Measurements from ENCODE around the gene REXO2. TPM values are rescaled to one million over a fixed set of nuclear protein-coding genes. Genes with fewer than 3 reads are reported as not detected.

Gene REXO2
- total RNA-seq, 2 donors from 2014 or later = 69.8 to 89.9 TPM

GRCh38 chr11:114447892-114448291 is 8.6 kb downstream of the REXO2 start:
- Mint-ChIP-seq H3K27ac (no peak overlapping the region), H3K9me3 (no peaks in the 10 kb centered on the region), H3K36me3 (ENCODE audit: low read depth) (peaks cover 65% of the 10 kb centered on the region), H3K27me3 (ENCODE audit: insufficient read depth) (no peaks in the 10 kb centered on the region), H3K4me1 (peaks cover 15% of the 10 kb centered on the region), H3K4me3 (no peak overlapping the region)
- Histone ChIP-seq H3K4me3 (ENCODE audit: low read length) (no peak overlapping the region), H3K27me3 (ENCODE audit: control insufficient read depth, insufficient read depth, low read length, poor library complexity, severe bottlenecking) (no peaks in the 10 kb centered on the region), H3K4me1 (ENCODE audit: control insufficient read depth, insufficient read depth, low read length) (peaks cover 6% of the 10 kb centered on the region), H3K9me3 (ENCODE audit: control insufficient read depth, low read length) (no peaks in the 10 kb centered on the region), H3K36me3 (ENCODE audit: control insufficient read depth, insufficient read depth, low read length) (peaks cover 56% of the 10 kb centered on the region), H3K27ac (ENCODE audit: low read depth, low read length) (no peak overlapping the region), H3K9ac (ENCODE audit: extremely low read depth, low read length, poor library complexity, severe bottlenecking) (no peak overlapping the region)
- DNase-seq = no peak
- 92% methylated on average over 2 to 3 of the region's 3 CpGs for WGBS, 2 experiments (ENCODE audit: insufficient coverage in 1 of 2, insufficient read length in 1 of 2)
- no peak for TF ChIP-seq CTCF (conservative IDR thresholded peaks at IDR 0.05)

GRCh38 chr11:114448749-114449482 is 9.6 kb downstream of the REXO2 start:
- Mint-ChIP-seq H3K36me3 (ENCODE audit: low read depth) (peaks cover 70% of the 10 kb centered on the region), H3K4me1 (peaks cover 7% of the 10 kb centered on the region)
- no peak for TF ChIP-seq CTCF (conservative IDR thresholded peaks at IDR 0.05)

GRCh38 chr11:114449845-114450244 is 10.6 kb downstream of the REXO2 start:
- Histone ChIP-seq H3K27ac (ENCODE audit: low read depth, low read length) (no peak overlapping the region), H3K9me3 (ENCODE audit: control insufficient read depth, low read length) (no peaks in the 10 kb centered on the region), H3K4me1 (ENCODE audit: control insufficient read depth, insufficient read depth, low read length) (no peaks in the 10 kb centered on the region), H3K9ac (ENCODE audit: extremely low read depth, low read length, poor library complexity, severe bottlenecking) (no peak overlapping the region), H3K27me3 (ENCODE audit: control insufficient read depth, insufficient read depth, low read length, poor library complexity, severe bottlenecking) (no peaks in the 10 kb centered on the region), H3K36me3 (ENCODE audit: control insufficient read depth, insufficient read depth, low read length) (peaks cover 57% of the 10 kb centered on the region), H3K4me3 (ENCODE audit: low read length) (no peak overlapping the region)
- Mint-ChIP-seq H3K4me1 (no peaks in the 10 kb centered on the region), H3K4me3 (no peak overlapping the region), H3K9me3 (no peaks in the 10 kb centered on the region), H3K27me3 (ENCODE audit: insufficient read depth) (no peaks in the 10 kb centered on the region), H3K27ac (no peak overlapping the region), H3K36me3 (ENCODE audit: low read depth) (peaks cover 65% of the 10 kb centered on the region)
- 90 to 95% methylated on average over 5 to 6 of the region's 6 CpGs for WGBS, 2 experiments (ENCODE audit: insufficient coverage in 1 of 2, insufficient read length in 1 of 2)
- DNase-seq = no peak
- TF ChIP-seq CTCF (conservative IDR thresholded peaks at IDR 0.05) = no peak

More at GRCh38 chr11:114448749-114449482, 9.6 kb downstream of the REXO2 start:
- Mint-ChIP-seq H3K27me3 (ENCODE audit: insufficient read depth) (no peaks in the 10 kb centered on the region), H3K27ac (no peak overlapping the region), H3K9me3 (no peaks in the 10 kb centered on the region), H3K4me3 (no peak overlapping the region)
- Histone ChIP-seq H3K36me3 (ENCODE audit: control insufficient read depth, insufficient read depth, low read length) (peaks cover 61% of the 10 kb centered on the region), H3K9me3 (ENCODE audit: control insufficient read depth, low read length) (no peaks in the 10 kb centered on the region), H3K4me1 (ENCODE audit: control insufficient read depth, insufficient read depth, low read length) (peaks cover 4% of the 10 kb centered on the region), H3K4me3 (ENCODE audit: low read length) (no peak overlapping the region), H3K27me3 (ENCODE audit: control insufficient read depth, insufficient read depth, low read length, poor library complexity, severe bottlenecking) (no peaks in the 10 kb centered on the region), H3K27ac (ENCODE audit: low read depth, low read length) (no peak overlapping the region), H3K9ac (ENCODE audit: extremely low read depth, low read length, poor library complexity, severe bottlenecking) (no peak overlapping the region)
- no peak for DNase-seq
- WGBS, 2 experiments (ENCODE audit: insufficient coverage in 1 of 2, insufficient read length in 1 of 2) = 83 to 94% methylated on average over 1 of the region's 2 CpGs
